ENCODE data around the gene RPTOR. TPM values are rescaled to one million over a fixed set of nuclear protein-coding genes. Genes with fewer than 3 reads are reported as not detected.

The RPTOR gene
- total RNA-seq, 1 experiment from 2014 or later, result 46.2 TPM

DNA sequence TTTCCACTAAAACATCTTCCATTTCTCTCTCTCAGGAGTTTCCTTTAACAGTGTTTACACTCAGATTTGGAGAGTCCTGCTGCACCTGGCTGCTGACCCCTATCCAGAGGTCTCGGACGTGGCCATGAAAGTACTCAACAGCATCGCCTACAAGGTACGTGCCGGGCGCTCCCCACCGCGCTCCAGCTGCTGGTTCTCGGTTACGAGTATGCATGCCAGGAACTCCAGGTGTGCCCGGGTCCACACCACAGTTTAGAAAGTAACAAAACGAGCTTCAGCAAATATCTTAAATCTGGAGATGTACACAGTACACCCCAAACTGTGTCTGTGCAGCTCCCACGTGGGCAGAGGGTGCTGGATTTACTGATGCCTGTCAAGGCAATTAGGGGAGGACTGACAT, 364.1 kb downstream of the RPTOR start:
- BruUV-seq (replicated peaks), result no TSS peak
- H3K4me1 ChIP-seq (ENCODE audit: insufficient read depth, low read length), result no peaks in the 10 kb centered on the region

DNA sequence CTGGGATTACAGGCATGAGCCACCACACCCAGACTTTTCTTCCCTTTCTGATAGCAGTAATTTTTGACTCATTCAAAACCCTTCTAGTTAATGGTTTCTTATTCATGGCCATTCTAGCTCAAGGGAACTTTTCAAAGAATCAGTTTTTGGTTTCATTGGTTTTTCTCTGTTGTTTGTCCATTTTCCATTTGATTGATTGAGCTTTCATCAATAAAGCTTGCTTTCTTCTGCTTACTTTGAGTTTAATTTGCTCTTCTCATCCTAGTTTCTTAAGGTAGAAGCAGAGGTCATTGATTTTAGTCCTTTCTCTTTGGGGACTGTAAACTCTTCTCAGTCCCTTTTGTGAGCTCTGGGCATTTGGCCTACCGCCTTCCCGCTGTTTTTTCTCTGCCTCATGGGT, 365.0 kb downstream of the RPTOR start:
- H3K36me3 ChIP-seq (ENCODE audit: low read depth, low read length), result peaks cover 28% of the 10 kb centered on the region
- no peaks in the 10 kb centered on the region for H3K79me2 ChIP-seq (ENCODE audit: low read length)
- intact Hi-C loops (cut with micrococcal nuclease), result no loop called here
- ATAC-seq (no peak), DNase-seq (no peak)
- no peaks in the 10 kb centered on the region for H3K4me1 ChIP-seq (ENCODE audit: insufficient read depth, low read length)
- H3K4me3 ChIP-seq (ENCODE audit: low read length), result no peak overlapping the region
- H3K27ac ChIP-seq (ENCODE audit: low read length), result no peak overlapping the region
- H3K9me2 ChIP-seq (replicated peaks; ENCODE audit: low read length), result no peaks in the 10 kb centered on the region
- H4K20me1 ChIP-seq (ENCODE audit: low read length), result no peaks in the 10 kb centered on the region
- no peak overlapping the region for H2AFZ ChIP-seq (ENCODE audit: low read length)
- CTCF ChIA-PET, result no interaction called here
- POLR2A ChIA-PET (ENCODE audit: unreplicated experiment), result no interaction called here
- H3K9ac ChIP-seq (ENCODE audit: low read length), result no peak overlapping the region
- no peak overlapping the region for H3K4me2 ChIP-seq (ENCODE audit: low read length)
- no peaks in the 10 kb centered on the region for H3K27me3 ChIP-seq (ENCODE audit: low read length)
- BruUV-seq (replicated peaks), result no TSS peak
- no peaks in the 10 kb centered on the region for H3K9me3 ChIP-seq (ENCODE audit: low read length)
- TF ChIP-seq, protein P1, sequence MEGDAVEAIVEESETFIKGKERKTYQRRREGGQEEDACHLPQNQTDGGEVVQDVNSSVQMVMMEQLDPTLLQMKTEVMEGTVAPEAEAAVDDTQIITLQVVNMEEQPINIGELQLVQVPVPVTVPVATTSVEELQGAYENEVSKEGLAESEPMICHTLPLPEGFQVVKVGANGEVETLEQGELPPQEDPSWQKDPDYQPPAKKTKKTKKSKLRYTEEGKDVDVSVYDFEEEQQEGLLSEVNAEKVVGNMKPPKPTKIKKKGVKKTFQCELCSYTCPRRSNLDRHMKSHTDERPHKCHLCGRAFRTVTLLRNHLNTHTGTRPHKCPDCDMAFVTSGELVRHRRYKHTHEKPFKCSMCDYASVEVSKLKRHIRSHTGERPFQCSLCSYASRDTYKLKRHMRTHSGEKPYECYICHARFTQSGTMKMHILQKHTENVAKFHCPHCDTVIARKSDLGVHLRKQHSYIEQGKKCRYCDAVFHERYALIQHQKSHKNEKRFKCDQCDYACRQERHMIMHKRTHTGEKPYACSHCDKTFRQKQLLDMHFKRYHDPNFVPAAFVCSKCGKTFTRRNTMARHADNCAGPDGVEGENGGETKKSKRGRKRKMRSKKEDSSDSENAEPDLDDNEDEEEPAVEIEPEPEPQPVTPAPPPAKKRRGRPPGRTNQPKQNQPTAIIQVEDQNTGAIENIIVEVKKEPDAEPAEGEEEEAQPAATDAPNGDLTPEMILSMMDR (conservative IDR thresholded peaks at IDR 0.05; ENCODE audit: low read depth, low read length), result no peak
- TF ChIP-seq EZH2phosphoT487 (IDR thresholded peaks at IDR 0.05; ENCODE audit: borderline replicate concordance, low read length), result no peak
- no peak for TF ChIP-seq EZH2 (IDR thresholded peaks at IDR 0.05; ENCODE audit: low read length, unreplicated experiment)
- no peaks in the 10 kb centered on the region for H3F3A ChIP-seq (ENCODE audit: low read length, unreplicated experiment)

More for the DNA sequence above, 364.1 kb downstream of the RPTOR start:
- TF ChIP-seq EZH2 (IDR thresholded peaks at IDR 0.05; ENCODE audit: low read length, unreplicated experiment) (no peak), EZH2phosphoT487 (IDR thresholded peaks at IDR 0.05; ENCODE audit: borderline replicate concordance, low read length) (no peak)
- TF ChIP-seq, protein P1 (conservative IDR thresholded peaks at IDR 0.05; ENCODE audit: low read depth, low read length), result no peak
- Histone ChIP-seq H3K9me2 (replicated peaks; ENCODE audit: low read length) (no peaks in the 10 kb centered on the region), H3K36me3 (ENCODE audit: low read depth, low read length) (peaks cover 19% of the 10 kb centered on the region), H3K9me3 (ENCODE audit: low read length) (no peaks in the 10 kb centered on the region), H3K27ac (ENCODE audit: low read length) (no peak overlapping the region), H4K20me1 (ENCODE audit: low read length) (no peaks in the 10 kb centered on the region), H3K4me3 (ENCODE audit: low read length) (no peak overlapping the region), H3K9ac (ENCODE audit: low read length) (no peak overlapping the region), H3K27me3 (ENCODE audit: low read length) (no peaks in the 10 kb centered on the region), H2AFZ (ENCODE audit: low read length) (no peak overlapping the region), H3F3A (ENCODE audit: low read length, unreplicated experiment) (no peaks in the 10 kb centered on the region), H3K79me2 (ENCODE audit: low read length) (no peaks in the 10 kb centered on the region), H3K4me2 (ENCODE audit: low read length) (no peak overlapping the region)
- intact Hi-C loops (cut with micrococcal nuclease), result no loop called here
- CTCF ChIA-PET, result no interaction called here
- DNase-seq (no peak), ATAC-seq (no peak)
- POLR2A ChIA-PET (ENCODE audit: unreplicated experiment), result no interaction called here

DNA sequence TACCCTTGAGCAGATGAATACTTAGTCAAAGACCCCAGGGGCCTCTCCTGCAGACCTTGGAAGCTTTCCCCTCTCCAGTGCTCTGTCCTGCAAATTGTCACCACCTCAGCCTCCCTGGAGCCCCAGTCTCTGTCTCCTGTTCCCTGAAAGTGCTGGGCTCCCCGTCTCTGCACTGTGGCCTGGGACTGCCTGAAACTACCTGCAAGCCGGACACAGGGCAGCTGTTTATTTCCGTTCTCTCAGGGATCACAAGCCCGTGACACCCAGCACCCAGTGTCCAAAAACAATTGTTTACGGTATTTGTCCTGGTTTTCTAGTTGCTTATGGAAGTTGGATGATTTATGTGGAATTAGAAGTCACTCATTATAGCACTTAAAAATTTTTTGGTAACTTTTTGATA, 365.4 kb downstream of the RPTOR start:
- no peak overlapping the region for H3K27ac ChIP-seq (ENCODE audit: low read length)
- ChIA-PET CTCF (no interaction called here), POLR2A (ENCODE audit: unreplicated experiment) (no interaction called here)
- H3K27me3 ChIP-seq (ENCODE audit: low read length), result no peaks in the 10 kb centered on the region
- BruUV-seq (replicated peaks), result no TSS peak
- DNase-seq, result no peak
- intact Hi-C loops (cut with micrococcal nuclease), result no loop called here
- H3F3A ChIP-seq (ENCODE audit: low read length, unreplicated experiment), result no peaks in the 10 kb centered on the region
- H2AFZ ChIP-seq (ENCODE audit: low read length), result no peak overlapping the region
- H3K9me2 ChIP-seq (replicated peaks; ENCODE audit: low read length), result no peaks in the 10 kb centered on the region
- H3K9me3 ChIP-seq (ENCODE audit: low read length), result no peaks in the 10 kb centered on the region
- no peak overlapping the region for H3K4me3 ChIP-seq (ENCODE audit: low read length)
- H3K36me3 ChIP-seq (ENCODE audit: low read depth, low read length), result peaks cover 31% of the 10 kb centered on the region
- no peak overlapping the region for H3K9ac ChIP-seq (ENCODE audit: low read length)
- H3K79me2 ChIP-seq (ENCODE audit: low read length), result no peaks in the 10 kb centered on the region
- no peak overlapping the region for H3K4me2 ChIP-seq (ENCODE audit: low read length)
- H3K4me1 ChIP-seq (ENCODE audit: insufficient read depth, low read length), result no peaks in the 10 kb centered on the region
- TF ChIP-seq EZH2 (IDR thresholded peaks at IDR 0.05; ENCODE audit: low read length, unreplicated experiment), result no peak
- TF ChIP-seq EZH2phosphoT487 (IDR thresholded peaks at IDR 0.05; ENCODE audit: borderline replicate concordance, low read length), result no peak
- TF ChIP-seq, protein P1 (conservative IDR thresholded peaks at IDR 0.05; ENCODE audit: low read depth, low read length), result no peak
- H4K20me1 ChIP-seq (ENCODE audit: low read length), result no peaks in the 10 kb centered on the region
- ATAC-seq, result no peak
